GM19240 (cell line): ENCODE data around the gene PTPRE.

Experiments
- DNase-seq: peaks from one replicate; pipeline ENCODE4 v3.0.0; 2011; ENCODE audit warnings: low spot score; ENCODE audit not compliant: insufficient read length

Gene PTPRE

GRCh38 chr10:128022261-128023196, 115.6 kb downstream of the PTPRE start:
- no peak for DNase-seq

- no peak for DNase-seq
These were observed 117.5 kb downstream of the PTPRE start for GRCh38 chr10:128024426-128024825.

DNA sequence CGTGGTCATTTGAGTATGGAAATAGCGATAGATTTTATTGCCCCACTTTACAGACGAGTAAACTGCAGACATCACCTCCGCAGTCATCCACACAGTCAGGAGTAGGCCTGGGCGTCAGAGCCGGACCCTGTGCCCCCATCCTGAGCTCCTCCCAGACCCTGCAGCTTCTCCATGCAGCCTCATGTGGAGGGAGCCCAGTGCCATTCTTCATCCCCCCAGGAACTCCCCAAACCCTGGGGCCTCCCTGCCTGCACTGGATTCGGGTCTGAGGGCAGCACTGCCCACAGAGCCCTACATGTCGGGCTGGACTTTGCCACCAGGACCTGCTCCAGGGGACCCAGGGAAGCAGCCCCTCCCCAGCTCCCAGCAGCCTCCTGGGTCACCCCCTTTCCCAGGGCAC, 118.5 kb downstream of the PTPRE start:
- no peak for DNase-seq

GRCh38 chr10:128025951-128026350, 119.0 kb downstream of the PTPRE start:
- DNase-seq, result no peak

DNA sequence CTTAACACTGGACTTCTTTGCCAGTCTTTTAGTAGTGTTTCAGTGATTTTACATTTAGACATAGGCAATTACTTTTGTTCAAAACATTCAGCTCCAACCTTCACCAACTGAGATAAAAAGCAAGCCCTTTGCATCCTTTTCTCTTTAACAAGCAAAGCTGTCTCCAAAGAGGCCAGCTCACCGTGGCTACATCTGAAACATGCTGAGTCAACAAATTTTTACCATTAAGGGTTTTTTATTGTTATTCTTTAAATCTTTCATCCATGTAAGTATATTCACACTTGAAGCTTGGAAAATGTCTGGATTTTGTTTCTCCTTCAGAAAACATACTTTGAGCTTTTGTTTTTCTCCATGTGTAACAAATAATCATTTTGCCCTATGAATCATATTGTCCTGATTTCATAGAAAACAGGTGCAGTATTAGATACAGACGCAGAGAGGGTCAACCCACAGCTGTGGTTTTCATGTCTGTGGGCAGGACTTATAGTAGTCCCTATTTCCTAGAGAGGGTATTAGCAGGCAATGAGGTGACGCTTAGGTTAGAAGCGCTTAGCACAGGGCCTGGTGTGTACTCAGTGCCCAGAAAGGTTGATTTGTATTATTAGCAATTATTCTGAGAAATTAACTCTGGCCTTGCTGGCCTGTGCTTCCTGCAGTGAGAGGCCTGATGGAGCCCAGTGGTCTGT, 119.9 kb downstream of the PTPRE start:
- DNase-seq, result no peak

DNA sequence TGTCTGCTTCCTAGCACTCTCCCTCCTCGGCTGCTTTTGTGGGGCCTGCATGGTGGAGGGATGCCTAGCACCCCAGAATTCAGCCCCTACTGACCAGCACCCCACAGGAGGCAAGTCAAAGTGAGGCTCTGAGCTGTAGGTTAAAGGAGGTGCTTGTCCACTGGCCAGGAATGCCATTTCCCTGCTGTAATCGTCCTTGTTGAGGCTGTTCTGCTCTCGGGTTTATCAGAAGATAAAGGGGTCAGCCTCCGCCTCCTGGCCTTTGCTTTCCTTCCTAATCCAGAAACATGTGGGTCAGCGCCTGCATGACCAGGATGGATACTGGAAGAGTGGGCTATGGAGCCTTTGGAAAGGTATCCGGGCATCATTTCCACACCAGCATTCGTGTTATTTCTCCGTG, 120.4 kb downstream of the PTPRE start:
- DNase-seq, result no peak

- no peak for DNase-seq
These were observed 121.1 kb downstream of the PTPRE start for GRCh38 chr10:128027822-128028507.

- no peak for DNase-seq
These were observed 121.8 kb downstream of the PTPRE start for GRCh38 chr10:128028508-128029289.

DNA sequence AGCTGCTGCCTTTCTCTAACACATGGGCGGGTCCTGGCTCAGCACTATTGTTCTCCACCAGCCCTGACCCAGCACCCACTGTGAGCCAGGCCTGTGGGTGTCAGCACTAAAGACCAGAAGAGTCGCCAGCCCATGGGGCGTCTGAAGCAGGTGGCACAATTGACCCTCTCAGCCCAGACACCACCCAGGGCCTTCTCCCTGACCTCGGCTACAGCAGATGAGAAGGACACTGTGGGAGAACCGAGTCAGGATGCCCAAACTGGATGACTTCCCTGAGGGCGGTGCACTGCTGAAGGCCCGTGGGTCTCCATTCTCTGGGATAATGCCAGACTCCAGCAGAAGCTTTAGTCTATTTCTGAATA, 122.4 kb downstream of the PTPRE start:
- DNase-seq, result no peak

DNA sequence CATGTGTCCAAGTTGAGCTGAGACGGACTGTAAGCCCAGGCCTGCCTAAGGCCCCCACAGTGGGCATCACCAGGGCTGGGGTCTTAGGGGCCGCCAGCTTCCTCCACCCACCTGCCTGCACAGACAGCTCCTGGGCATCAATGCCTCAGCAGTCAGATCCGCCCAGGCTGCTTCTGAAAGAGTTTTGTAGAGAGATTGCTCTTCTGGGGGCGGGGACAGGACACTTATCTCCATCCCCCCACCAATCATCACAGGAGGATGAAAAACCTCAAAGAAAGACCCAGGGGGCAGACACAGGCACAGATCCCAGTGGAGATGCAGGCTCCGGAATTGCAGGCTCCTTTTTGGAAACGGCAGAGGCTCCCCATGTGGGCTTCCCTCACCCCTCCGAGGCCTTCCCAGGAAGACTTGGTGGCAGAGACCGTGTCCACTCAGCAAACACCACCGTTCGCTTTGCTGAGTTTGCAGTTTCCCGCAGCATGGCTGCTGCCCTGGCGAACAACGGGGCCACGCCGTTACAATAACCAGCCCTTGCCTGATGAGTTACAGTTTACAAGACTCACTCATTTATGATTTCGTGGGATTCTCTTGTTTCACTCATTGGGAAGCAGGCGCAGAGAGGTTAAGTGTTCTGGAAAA, 122.9 kb downstream of the PTPRE start:
- no peak for DNase-seq

- DNase-seq, result no peak
These were observed 123.7 kb downstream of the PTPRE start for GRCh38 chr10:128030498-128031072.

GRCh38 chr10:128031216-128031615, 124.3 kb downstream of the PTPRE start:
- no peak for DNase-seq

DNA sequence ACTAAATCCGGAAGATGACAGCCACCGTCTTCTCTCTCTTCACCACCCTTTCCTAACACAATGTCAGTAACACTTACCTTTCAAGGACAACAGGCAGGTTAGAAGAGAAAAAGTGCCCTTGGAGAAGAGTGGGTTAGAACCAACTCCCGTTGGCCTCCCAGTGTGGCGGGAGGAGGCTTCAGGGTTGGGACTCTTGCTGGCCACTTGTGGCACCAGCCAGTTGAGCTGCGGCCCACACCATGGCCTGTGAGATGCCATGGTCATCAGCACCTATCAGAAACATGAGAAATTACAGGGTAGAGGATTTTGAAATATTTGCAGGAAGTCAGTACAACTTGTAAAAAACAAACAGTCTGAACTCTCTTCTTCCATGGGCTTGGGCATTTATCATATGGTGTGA, 125.6 kb downstream of the PTPRE start:
- DNase-seq, result no peak

GRCh38 chr10:128035557-128035973, 128.7 kb downstream of the PTPRE start:
- peak; percentile 52 for DNase-seq

GRCh38 chr10:128036011-128036615, 129.2 kb downstream of the PTPRE start:
- no peak for DNase-seq

DNA sequence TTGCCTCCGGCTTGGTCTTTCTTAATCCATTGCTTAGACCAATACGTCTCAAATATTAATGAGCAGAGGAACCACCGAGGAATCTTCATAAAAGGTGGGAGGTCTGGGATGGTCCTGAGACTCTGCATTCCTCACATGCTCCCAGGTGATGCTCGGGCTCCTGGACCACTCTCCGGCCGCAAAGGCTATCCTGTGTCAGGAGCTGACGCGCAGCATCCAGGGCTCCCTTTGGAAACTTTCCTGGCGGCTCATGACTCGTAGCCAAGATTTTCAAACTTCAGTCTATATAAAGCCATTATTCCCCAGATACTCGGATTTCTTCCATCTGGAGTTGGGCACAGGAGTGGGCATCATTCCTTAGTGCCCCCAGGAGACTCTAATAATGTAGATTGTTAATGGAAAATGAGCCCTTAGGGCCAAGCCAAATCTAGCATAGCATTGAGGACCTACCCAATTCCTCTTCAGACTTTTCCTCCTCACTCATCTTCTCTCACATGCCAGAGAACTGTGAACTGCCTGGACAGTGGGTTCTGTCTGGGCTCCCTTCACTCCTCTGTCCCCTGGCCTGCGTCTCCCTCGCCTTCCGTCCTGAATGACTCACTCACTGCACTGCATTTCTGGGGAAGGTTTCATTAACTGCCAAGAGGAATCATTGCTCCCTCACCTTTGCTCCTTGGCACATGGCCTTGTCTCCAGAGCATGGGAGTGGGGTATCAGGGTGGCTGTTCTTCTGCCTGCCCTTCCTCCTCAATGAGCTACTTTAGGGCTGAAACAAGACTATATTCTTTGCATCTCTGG, 130.0 kb downstream of the PTPRE start:
- no peak for DNase-seq

- no peak for DNase-seq
These were observed 133.2 kb downstream of the PTPRE start for GRCh38 chr10:128040096-128040495.

GRCh38 chr10:128040681-128041080, 133.8 kb downstream of the PTPRE start:
- DNase-seq, result no peak

GRCh38 chr10:128042131-128042610, 135.3 kb downstream of the PTPRE start:
- DNase-seq, result no peak
